Activated CD4-positive, CD25-positive, alpha-beta regulatory T cell (primary cell): ENCODE results near the gene PLEKHO1.
"Not testable (repeated sequence)": the region's sequence is repeated elsewhere in the genome, so short reads cannot be mapped to it uniquely, and the experiment has no call there.

Experiments
- DNase-seq, 4 experiments: peaks; one replicate each; lab custom pipeline; 2025; lab: John Stamatoyannopoulos, UW

PLEKHO1 gene, protein sequence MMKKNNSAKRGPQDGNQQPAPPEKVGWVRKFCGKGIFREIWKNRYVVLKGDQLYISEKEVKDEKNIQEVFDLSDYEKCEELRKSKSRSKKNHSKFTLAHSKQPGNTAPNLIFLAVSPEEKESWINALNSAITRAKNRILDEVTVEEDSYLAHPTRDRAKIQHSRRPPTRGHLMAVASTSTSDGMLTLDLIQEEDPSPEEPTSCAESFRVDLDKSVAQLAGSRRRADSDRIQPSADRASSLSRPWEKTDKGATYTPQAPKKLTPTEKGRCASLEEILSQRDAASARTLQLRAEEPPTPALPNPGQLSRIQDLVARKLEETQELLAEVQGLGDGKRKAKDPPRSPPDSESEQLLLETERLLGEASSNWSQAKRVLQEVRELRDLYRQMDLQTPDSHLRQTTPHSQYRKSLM

DNA sequence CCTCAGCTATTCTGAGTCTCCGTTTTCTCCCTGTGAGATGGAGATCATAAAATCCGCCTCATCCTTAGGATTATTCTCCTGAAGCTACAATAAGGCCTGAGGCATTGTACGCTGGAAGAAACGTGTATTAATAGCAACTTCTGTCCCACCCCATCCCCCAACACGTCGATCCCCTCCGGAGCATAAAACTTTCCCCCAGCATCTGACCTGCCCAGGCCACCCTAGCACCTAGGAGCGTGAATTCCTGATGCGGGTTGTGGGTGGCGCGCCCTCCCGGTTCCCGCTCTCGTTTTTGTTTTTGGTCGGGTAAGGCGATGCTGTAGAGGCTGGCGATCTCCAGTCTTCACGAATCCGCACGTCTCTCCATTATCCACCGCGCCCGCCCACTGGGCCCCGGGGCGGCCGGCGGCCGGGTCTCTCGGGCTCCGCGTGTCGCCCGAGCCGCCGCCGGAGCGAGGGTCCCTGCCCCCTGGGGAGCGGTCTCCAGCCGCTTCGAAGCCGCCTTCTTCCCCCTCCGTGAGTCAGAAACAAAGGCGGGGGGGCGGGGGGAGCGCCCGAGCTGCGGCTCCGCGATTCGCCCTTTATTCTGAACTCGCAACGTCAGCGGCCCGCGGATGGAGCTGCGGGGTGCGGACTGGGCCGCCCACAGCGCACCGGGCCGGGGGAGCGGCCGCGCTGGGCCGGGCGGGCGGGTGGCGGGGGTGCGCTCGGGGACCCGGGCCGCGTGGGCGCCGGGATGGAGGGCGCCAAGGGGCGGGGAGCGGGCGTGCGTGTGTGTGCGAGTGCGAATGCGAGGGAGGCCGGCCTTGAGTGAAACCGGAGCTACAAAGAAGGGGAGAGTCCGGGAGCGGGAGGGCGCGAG, at the start of gene PLEKHO1:
Gene PLEKHO1 (plus strand): TSS at position 646 of the 862 bp plus-strand sequence. CDS start 342 bp downstream, outside the sequence.
- peak; percentile 70 to 85 (median 76) for DNase-seq

DNA sequence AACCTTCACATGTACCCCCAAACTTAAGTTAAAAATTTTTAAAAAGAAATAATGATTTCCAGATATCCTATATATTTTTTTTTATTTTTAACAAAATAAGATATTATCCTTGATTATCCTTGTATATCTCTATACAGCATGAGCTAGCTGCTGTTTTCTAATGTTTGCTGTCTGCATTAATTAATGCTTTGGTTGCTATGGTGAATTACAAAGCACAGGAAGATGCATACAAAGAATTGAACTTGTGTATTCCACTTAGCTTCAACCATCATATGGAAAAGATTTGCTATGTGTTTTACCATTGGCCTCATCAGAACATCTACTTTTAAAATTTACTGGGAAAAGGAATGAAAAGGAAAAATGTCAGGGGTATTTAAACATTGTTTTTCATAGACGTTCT, 46.7 kb upstream of the PLEKHO1 start:
- DNase-seq, result no peak

DNA sequence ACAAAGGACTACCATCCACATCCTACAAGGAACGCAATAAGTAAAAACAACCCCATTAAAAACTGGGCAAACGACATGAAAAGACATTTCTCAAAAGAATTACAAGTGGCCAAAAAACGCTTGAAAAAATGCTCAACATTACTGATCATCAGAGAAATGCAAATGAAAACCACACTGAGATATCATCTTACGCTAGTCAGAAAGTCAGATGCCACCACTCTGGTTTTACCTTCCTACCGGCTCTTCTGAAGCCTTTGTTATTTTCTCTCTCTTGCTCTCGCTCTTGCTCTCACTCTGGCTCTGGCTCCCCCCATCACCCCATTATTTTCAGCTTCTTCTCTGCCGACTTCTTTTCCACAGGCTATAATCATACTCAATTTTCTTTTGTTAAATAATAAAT, 43.4 kb upstream of the PLEKHO1 start:
- DNase-seq, result no peak

DNA sequence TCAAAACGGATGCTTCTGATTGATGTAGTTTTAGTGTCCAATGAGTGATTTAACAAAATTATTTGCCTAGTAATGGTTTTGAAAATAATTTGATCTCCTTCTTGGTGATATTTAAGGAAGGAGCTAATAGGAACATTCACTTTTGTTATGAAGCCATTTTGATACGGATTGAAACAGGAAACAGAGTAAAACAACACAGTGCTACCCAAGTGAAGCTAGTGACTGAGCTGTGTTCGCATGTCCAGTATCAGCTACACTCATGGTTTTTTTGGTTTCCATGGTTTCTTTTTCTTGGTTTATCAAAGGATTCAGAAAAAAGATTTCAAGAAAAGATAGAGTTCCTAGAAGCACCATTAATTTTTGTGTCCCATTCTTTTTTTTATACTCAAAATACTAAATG, 40.1 kb upstream of the PLEKHO1 start:
- no peak for DNase-seq

DNA sequence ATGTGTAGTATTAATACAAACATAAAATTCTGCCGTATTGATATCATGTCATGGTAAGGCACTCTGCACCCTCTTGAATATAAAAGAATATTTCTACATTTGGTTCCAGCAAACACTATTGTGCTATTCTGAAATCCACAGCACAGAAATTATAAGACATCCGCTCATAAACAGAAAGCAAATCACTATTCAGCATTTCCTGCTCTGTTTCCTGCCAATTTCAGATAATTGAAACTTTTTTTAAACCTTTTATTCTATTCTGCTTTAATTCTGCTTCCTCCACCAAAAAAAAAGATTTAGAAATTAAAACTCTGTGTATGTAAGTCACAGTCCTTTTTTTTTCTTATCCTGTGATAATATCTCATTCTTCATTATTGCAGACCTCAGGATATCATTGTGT, 39.6 kb upstream of the PLEKHO1 start:
- no peak for DNase-seq

DNA sequence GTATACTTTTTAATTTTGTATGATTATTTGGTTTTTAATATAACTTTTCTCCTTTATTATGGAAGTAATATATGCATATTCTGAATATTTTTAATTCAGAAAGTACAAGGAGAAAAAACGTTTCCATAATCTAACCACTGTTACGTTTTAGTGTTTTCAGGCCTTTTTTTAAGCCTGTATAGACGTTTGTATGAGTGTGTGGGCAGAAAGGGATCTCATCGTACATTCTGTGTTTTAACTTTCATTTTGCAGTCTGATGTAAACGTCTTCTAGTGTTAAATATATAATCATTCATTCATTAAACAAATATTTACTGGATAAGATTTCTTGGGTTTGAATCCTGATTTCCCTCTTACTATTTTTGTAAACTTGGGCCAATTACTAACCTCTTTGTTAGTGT, 38.0 kb upstream of the PLEKHO1 start:
- DNase-seq, result no peak

DNA sequence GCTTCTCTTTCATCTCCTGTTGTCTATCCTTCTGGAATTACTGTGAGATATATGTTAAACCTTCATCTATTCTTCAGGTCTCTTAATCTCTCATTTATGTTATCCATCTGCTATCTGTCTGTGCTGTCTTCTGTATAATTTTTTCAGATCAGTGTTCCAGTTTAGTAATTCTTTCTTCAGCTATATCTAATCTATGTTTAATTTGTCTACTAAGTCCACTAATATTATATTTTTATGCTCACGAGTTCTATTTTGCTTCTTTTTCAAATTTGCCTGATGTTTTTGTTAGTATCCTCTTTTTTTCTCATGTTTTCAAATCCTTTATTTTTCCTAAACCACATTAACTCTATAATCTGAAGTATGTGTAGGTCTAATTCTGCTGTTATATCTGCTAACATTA, 34.6 kb upstream of the PLEKHO1 start:
- DNase-seq, result no peak

DNA sequence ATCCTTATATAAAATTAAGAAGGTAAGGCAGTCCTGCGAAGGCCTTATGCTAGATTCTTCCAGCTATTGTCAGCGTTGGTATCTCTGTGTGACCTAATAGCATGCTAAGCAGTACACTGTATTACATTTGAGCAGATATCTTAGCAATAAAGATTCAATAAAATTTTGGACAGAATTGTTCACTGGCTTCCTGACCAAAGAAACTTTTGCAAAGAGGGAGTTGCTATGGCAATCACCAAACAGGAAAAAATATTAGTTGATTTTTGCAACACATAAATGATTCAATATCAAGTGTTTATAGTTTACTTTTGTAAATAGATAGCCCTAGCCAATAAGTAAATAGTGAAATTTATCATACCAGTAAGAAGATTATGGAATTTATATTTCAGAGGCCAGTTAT, 31.0 kb upstream of the PLEKHO1 start:
- DNase-seq, result no peak

DNA sequence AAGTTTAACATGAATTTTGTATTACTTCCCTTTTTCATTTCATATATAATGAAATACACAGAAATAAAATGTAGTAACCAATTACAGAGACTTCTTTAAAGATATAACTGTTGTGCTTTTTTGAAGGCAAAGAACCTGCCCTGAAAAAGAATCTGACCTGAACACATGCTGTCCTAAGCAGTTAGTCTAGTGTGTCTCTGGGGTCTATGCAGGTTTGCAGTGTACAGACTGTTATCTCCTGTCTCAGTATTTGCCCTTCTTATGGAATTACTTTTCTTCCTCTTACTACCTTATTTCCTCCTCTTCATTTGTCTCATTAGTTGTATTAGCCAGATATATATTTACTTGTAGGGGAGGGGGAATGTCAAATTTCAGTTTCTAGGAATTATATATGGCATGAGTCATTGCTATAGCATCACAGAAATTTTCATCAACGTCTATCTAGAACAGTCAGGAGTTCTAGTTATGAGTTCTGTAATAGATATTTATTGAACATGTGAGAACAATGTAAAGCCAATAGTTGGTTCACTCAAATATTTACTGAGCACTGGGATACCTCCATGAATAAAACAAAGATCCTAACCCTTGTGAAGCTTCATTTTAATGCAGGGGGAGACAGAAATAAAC, 28.4 kb upstream of the PLEKHO1 start:
- DNase-seq, result no peak

DNA sequence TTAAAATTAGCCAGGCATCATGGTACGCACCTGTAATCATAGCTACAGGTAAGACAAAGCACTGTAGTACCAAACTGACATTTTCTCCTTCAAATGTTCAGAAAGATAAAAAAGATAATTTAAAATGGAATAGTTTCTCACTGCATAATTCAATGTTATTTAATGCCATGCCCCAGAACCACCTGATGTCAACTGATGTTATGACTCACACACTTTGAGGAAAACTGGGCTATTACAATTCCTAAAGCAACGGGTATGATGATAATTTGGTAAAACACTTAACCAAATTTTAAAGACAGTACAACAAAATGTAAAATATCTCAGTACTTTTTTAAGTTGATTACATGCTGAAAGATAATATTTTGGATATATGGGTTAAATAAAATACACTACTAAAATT, 22.9 kb upstream of the PLEKHO1 start:
- no peak for DNase-seq

DNA sequence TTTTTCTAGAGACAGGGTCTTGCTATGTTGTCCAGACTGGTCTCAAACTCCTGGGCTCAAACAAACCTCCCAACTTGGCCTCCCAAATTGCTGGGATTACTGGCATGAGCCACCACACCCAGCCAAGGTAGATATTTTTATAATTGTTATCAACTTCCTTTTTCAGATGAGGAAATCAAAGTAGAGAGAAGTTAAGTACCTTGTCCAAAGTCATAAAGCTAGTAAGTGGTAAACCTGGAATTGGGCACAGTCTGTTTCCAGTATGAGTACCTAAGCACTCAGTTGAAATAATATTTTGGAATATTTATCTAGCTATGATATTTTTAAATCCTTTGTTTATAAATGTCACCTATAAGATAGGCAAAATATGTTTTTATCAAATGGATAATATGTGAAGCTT, 22.3 kb upstream of the PLEKHO1 start:
- no peak for DNase-seq

DNA sequence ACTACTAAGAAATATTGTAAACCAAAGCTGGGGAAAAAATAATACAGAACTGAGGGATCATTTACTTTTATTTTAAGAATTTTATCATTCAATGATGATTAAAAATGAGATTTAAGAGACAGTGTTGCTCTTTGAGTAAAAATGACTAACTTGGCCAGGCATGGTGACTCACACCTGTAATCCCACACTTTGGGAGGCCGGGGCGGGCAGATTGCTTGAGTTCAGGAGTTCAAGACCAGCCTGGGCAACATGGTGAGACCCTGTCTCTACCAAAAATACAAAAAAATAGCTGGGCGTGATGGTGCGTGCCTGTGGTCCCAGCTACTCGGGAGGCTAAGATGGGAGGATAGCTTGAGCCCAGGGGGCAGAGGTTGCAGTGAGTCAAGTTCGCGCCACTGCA, 21.8 kb upstream of the PLEKHO1 start:
- DNase-seq, result no peak

DNA sequence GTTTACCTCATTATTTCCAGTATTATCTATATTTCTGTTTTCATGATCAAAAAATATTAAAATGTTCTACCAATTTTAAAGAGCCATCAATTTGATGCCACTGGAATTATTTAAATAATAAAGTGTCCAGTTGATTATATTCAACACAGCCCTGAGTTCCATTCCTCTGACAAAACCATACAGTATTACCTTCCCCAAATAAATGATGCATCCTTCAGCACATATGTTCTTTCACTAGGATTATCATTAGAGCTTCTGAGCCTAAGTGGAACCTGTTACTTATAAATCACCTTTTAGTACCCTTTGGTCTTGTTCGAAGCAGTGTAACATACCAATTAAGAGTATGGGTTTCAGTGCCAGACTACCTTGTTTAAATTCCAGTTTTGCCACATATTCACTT, 17.3 kb upstream of the PLEKHO1 start:
- no peak for DNase-seq

DNA sequence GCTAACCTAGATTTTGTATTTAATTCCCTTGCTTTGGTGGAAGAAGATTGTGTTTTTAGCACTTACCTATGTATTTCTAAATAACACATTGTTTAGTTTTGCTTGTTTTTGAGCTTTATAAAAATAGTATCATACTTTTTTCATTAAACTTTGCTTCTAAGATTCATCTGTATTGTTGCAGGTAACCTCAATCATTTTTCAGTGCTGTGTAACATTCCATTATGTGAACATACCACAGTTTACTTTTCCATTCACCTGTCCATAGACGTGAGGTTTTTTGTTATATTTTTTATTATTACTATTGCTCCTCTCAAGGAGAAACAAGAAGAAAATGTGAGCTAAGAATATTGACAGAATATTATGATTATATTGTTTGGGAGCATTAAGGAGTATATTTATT, 15.2 kb upstream of the PLEKHO1 start:
- no peak for DNase-seq

DNA sequence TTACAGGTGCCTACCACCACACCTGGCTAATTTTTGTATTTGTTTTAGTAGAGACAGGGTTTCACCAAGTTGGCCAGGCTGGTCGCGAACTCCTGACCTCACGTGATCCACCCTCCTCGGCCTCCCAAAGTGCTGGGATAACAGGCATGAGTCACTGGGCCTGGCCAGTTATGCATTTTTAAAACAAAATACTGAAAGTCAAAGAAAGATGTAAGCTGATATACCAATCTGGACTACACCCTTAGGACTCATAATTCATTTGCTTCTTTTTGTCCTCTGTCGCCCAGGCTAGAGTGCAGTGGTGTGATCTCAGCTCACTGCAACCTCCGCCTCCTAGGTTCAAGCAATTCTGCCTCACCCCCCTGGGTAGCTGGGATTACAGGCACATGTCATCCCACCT, 14.3 kb upstream of the PLEKHO1 start:
- not testable (repeated sequence) for DNase-seq

DNA sequence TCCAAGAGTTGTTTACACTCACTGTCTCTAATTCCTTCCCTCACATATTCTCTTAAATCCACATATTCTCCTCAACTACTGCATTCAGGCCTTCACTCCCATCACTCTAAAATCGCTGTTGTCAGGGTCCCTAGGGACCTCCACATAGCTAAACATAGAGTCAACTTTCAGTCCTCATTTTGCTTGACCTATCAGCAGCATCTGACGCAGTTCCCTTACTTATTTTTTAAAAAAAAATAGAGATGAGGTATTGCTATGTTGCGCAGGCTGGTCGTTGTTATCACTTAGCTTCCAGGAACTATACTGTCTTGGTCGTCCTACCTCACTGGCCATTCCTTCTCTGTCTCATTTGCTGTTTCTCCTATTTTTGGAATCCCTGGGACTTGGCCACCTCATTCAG, 11.7 kb upstream of the PLEKHO1 start:
- DNase-seq, result no peak

DNA sequence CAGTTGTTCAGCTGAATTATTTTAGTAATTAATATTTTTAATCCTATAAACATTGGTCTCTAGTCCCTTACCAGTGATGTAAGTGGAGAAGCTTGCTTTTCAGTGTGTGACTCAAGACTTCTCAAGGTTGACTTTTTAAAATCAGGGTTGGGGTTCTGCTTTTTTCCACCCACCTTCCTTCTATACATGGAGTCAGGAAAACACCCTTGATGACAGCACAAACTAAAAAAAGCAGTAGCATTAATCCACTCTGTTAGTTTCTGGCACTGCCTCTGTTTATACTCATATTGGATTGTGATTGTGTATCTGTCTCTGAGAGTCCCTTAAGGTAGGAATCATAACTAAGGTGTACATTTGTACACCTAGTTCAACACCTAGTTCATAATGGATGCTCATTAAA, 8.3 kb upstream of the PLEKHO1 start:
- no peak for DNase-seq

DNA sequence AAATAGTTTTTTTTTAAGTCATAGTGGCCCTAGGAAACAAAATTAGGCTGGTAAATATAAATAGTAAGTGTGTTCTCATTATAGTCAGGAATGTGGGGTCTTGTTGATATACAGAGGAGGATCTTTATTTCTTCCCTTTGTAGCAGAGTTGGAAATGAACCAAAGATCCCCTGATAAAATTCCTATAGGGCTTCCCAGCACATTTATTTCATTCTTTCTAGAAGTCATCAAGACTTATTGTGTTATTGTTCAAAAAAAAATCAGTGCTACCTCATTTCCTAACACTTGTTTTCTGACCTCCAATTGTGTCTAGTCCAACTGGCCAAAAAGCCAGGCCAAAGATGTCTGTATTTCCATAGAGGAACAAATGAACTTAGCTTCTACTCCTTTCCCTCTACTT, 7.6 kb upstream of the PLEKHO1 start:
- no peak for DNase-seq

DNA sequence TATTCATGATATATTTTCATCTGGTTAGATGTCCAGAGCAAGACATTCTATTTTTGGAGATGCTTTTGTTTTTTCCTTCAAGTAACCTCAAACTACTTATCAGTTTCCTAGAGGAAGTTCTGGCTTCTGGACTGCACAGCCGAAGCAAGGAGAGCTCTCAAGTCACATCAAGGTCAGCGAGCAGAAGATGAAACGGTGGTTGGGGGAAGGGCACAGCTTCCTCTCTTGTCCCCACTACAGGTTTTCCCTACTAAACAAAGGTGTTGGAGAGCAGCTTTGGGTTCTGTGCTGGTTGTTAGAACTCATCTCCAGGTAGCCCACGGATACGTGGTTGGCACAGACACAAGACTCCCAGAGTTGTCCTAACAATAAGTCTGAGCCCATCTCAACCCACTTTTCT, 5.1 kb upstream of the PLEKHO1 start:
- DNase-seq, result no peak

DNA sequence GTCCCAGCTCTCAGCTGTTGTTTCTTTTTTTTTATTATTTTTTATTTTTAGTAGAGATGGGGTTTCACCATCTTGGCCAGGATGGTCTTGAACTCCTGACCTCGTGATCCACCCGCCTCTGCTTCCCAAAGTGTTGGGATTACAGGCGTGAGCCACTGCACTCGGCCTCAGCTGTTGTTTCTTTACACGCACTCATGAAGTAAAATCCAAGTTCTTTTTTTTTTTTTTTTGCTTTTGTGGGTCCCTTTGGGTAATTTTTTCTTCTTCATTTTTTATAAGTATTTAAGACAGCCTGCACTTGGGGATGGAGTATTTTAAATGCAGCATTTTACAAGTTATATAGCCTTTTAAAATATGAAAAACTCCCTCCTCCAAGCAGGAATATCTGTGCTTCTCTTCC, 3.7 kb upstream of the PLEKHO1 start:
- DNase-seq, result not testable (repeated sequence)

DNA sequence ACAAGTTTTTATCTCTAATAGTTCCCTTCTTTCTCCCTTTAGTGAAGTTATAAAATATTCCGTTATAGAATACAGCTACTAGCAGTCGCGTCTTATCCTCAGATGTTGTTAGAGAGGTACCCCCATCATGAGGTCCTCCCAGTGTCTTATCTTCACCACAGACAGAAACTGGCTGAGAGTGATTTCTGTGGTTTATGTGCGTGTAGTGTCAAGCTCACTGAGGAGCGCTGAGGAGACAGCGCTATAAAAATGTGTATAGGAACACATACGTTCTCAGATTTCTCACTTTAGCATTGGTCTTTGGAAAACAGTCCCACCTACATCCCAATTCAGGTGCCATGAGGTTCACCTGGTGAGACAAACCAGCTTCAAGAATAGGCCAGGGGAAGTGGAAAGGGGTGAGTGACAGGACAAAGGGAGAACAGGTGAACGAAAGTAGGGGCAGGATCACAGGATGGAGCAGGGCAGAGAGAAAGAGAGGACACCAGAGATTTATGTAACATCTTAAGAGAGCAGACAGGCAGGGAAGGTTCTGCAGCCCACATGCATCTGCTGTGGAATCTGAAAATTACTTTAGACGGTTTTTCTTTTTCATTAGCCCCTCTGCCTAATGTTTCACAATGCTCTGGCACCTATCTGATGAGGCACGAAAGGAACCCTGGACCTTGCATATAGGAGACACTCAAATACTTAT, 2.7 kb upstream of the PLEKHO1 start:
- DNase-seq, result no peak

DNA sequence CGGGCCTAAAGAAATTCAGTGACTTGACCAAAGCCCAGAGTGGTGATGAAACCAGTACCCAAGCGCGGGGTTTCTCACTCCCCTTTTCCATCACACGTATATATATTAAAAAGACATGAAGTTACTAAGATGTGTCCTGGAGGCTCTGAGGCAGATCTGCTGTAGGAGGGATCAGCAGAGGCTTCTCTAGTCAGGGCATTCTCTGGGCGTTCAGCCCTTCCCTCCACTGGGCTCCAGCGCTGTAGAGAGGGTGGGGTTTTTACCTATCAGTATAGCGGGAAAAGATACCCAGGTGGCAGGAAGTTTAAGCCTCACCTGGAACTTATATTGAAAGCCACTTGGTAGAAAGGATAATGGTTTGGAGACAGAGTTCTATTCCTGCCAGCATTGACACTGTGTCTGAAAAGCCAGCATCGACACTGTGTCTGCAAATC, 862 bp upstream of the PLEKHO1 start:
- no peak for DNase-seq
